GM13977 (cell line): ENCODE data around the gene ERF.

Source experiments
- DNase-seq: peaks from one replicate; pipeline ENCODE4 v3.0.0; 2012; ENCODE audit warnings: low spot score
- in situ Hi-C: fragments of 300-500 bp; cut with MboI; formaldehyde crosslinking; loops from one replicate; pipeline ENCODE4 v1.12.0; 2022; ENCODE audit warnings: low sequenced_read_pairs, low pct_unique_long_range_greater_than_20kb, mixed read lengths, inconsistent platforms; ENCODE audit not compliant: unreplicated experiment
- TF ChIP-seq, protein P1 (sequence below): IDR thresholded peaks from 2 replicates; pipeline ENCODE4 v1.5.1; 2012; ENCODE audit warnings: mild to moderate bottlenecking, control low read depth; ENCODE audit not compliant: insufficient read depth; ENCODE audit errors: extremely low read depth, missing control alignments

ERF gene

DNA sequence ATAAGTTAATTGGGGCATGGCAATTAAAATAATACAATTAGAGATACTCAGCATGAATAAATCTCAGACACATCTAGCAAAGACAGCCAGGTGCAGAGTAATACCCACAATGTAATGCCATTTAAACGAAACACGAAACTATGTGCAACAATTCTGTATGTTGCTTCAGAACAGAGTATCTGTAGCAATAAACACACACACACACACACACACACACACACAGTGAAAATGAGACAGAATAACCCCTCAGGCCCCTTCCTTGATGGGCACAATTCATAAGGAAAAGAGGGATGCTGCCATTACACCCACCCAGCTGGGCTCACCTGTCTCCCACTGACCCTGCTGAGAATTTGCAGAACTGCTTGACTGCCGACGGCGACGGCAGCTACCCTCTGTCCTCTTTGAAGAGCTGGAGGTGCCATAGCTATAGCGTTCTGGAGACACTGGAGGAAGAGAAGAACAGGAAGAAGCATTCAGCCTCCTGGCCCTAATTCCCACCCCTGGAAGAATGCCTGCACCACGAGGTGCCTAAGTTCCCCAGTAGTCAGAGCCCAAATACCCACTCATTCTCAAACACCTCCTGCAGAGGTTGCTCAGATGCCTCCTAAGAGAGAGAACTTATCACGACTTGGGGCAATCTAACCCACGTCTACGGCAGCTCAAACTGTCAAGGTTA lies 40.0 kb downstream of the ERF start:
- TF ChIP-seq, protein P1, sequence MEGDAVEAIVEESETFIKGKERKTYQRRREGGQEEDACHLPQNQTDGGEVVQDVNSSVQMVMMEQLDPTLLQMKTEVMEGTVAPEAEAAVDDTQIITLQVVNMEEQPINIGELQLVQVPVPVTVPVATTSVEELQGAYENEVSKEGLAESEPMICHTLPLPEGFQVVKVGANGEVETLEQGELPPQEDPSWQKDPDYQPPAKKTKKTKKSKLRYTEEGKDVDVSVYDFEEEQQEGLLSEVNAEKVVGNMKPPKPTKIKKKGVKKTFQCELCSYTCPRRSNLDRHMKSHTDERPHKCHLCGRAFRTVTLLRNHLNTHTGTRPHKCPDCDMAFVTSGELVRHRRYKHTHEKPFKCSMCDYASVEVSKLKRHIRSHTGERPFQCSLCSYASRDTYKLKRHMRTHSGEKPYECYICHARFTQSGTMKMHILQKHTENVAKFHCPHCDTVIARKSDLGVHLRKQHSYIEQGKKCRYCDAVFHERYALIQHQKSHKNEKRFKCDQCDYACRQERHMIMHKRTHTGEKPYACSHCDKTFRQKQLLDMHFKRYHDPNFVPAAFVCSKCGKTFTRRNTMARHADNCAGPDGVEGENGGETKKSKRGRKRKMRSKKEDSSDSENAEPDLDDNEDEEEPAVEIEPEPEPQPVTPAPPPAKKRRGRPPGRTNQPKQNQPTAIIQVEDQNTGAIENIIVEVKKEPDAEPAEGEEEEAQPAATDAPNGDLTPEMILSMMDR = no peak
- DNase-seq = no peak
- in situ Hi-C loops = no loop called here

DNA sequence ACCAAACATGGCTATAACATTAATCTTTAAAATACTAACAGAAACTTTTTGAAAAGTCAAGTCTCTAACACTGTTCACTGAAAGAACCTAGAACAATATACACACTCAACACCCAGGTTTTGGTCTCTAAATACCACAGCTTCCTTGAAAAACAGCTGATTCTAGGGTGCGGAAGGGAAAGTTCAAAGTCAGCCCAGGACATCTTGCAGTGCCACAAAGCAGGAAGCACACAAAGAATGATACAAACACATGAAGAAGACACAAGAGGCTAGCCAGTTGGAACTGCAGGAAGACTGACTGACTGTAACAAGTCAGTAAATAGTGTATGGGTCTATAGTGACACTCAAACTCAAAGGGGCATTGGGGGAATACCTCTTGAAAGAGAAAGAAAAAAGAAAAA lies 42.0 kb downstream of the ERF start:
- in situ Hi-C loops = no loop called here
- no peak for DNase-seq
- TF ChIP-seq, protein P1 = no peak

DNA sequence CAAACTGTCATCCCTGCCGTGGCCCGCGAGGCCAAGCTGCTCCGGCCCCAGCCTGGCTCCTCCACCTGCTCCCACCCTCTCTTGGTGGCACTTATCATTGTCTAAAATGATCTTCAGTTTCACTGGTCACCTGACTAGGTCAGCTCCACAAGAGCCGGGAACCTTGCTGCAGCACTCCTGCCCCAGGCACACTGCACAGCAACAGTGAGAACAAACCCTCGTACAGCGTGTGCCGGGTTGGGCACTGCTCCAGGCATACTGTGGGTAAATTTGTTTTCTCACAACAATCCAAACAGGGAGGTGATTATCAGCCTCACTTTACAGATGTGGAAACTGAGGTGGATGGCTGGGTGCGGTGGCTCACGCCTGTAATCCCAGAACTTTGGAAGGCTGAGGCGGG lies 46.3 kb downstream of the ERF start:
- in situ Hi-C loops = no loop called here
- DNase-seq = no peak
- TF ChIP-seq, protein P1 = no peak

DNA sequence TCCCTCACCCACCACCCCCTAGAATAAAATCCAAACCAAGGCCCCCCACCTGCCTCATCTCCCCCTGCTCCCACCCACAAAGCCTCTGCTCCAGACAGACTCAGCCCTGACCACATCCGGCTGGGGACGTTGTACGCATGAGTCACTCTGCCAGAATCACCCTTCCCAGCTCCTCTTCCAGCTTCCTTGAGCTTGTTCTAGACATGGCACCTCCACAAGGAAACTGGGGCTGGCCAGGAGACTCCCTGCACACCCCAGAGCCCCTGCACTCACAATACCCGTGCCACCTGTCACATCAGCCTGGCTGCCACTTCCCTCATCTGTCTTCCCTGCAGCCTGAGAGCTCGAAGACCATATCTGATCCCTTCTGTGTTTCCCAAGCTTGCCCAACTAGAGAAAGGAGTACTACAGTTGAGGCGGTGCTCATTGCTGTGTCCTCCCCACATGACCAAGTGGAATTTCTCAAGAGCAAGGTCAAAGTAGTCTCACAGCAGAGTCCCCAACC lies 47.1 kb downstream of the ERF start:
- in situ Hi-C loops = no loop called here
- TF ChIP-seq, protein P1 = no peak
- no peak for DNase-seq

DNA sequence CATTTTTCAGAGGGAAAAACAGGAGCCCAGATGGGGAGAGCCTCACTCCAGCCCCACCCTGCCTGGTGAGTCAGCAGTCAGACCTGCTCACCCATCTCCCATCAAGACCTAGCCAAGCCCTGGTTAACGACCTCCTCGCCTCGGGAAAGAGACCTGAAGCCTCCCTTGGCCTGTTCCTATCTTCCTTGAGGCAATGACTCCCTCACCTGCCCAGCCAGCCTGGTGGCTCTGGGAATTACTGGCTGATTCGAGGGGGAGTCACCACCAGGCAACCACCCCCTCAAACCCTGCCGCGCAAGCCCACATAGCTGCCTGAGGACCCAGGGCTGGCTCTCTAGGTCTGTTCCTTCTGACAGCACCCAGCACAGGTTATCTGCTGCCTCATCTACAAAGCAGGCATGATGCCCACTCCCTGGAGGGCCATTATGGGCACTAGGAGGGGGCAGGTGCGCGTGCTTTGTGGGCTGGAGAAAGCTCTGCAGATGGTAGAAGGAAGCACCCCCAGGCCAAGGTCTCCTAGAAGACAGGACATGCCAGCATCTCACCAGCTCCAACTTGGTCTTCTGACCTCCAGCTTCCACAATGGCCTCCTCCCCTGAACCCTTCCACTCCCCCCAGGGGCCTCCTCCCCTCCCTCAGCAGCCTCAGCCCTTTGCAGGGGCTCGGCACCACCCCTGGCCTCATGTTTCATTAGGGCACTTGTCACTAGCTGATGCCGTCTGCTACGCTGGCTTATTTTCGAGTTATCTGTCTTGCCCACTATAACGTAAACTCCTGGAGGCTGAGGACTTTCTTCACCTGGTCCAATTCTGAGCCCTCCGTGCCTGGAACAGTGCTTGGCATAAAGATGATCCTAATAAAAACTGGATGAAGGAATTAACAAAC lies 47.8 kb downstream of the ERF start:
- no peak for DNase-seq
- TF ChIP-seq, protein P1 = no peak
- in situ Hi-C loops = no loop called here

DNA sequence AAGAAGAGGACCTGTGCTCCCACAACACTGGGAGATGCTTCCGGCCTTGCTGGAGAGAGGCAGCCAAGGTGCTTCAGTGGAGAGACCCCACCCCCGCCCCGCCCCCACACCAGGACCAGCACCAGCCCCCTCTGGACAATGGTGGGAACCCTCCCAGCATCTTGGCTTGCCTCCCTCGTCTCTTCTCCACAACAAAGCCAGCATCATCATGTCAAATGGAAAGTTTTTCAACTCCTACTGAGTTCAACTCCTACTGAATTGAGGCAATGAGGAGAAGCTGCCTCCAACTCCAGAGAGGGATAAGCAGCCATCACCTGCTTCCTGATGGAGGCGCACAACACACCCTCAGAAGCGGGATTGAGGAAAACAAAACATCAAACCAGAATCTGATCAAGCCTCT lies 50.3 kb downstream of the ERF start:
- in situ Hi-C loops = no loop called here
- TF ChIP-seq, protein P1 = no peak
- DNase-seq = no peak
